Left colon (tissue), 2 donors: ENCODE data around the gene CCHCR1. TPM values are rescaled to one million over a fixed set of nuclear protein-coding genes. Genes with fewer than 3 reads are reported as not detected.
A peak's percentile ranks its signal among the peaks of the same experiment; 100 is the strongest.
"Not testable (repeated sequence)": the region's sequence is repeated elsewhere in the genome, so short reads cannot be mapped to it uniquely, and the experiment has no call there.

ENCODE experiments used
- ATAC-seq: fragments of 200-7000 bp; cut with Tn5 transposase; one replicate; pipeline ENCODE4 v1.9.1; 2020; ENCODE audit warnings: mild to moderate bottlenecking, moderate library complexity
- DNase-seq, 2 donors: peaks; one replicate each; pipeline ENCODE4 v3.0.0-alpha.2; 2020
- intact Hi-C, 2 donors: fragments of 100-400 bp; cut with DNase I in 1 of 2; cut with micrococcal nuclease in 1 of 2; formaldehyde crosslinking; loops; one replicate each; pipeline versions ENCODE4 v1.11.2 to v1.14.0; 2022; cut with DNase I, micrococcal nuclease
- long read RNA-seq: library from polyadenylated mRNA; unstranded; transcript quantifications from one replicate; pipeline ENCODE4 v2.0.0, GENCODE V29; 2021
- total RNA-seq, 2 donors: library from RNA; stranded (reverse); fragmentation: NEBNext Ultra II Directional; extraction: Animal tissue kit (Norgen Biotek cat#: 25700); gene quantifications; one replicate each; pipeline ENCODE4 v1.2.1, GENCODE V29; 2021
- donor health status: DM: no; HTN: no; CAD: no.
- donor health status: DM: yes; HTN: yes; CAD: no.

The CCHCR1 gene, protein sequence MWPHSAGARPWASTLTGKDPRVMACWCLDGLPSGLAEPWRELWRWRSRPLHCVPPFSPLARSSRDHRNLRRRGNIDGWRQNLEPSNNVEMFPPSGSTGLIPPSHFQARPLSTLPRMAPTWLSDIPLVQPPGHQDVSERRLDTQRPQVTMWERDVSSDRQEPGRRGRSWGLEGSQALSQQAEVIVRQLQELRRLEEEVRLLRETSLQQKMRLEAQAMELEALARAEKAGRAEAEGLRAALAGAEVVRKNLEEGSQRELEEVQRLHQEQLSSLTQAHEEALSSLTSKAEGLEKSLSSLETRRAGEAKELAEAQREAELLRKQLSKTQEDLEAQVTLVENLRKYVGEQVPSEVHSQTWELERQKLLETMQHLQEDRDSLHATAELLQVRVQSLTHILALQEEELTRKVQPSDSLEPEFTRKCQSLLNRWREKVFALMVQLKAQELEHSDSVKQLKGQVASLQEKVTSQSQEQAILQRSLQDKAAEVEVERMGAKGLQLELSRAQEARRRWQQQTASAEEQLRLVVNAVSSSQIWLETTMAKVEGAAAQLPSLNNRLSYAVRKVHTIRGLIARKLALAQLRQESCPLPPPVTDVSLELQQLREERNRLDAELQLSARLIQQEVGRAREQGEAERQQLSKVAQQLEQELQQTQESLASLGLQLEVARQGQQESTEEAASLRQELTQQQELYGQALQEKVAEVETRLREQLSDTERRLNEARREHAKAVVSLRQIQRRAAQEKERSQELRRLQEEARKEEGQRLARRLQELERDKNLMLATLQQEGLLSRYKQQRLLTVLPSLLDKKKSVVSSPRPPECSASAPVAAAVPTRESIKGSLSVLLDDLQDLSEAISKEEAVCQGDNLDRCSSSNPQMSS
- 10 to 100 TPM; 24.3 to 39.0 TPM for total RNA-seq
- long read RNA-seq, transcript CCHCR1-201 (18 exons, 2,625 nt): major isoform, 33 of 78 reads
- long read RNA-seq, partial matches to known transcripts: 22 of 78 reads
- long read RNA-seq, other reads (novel, unspliced or antisense): 23 of 78 reads

DNA sequence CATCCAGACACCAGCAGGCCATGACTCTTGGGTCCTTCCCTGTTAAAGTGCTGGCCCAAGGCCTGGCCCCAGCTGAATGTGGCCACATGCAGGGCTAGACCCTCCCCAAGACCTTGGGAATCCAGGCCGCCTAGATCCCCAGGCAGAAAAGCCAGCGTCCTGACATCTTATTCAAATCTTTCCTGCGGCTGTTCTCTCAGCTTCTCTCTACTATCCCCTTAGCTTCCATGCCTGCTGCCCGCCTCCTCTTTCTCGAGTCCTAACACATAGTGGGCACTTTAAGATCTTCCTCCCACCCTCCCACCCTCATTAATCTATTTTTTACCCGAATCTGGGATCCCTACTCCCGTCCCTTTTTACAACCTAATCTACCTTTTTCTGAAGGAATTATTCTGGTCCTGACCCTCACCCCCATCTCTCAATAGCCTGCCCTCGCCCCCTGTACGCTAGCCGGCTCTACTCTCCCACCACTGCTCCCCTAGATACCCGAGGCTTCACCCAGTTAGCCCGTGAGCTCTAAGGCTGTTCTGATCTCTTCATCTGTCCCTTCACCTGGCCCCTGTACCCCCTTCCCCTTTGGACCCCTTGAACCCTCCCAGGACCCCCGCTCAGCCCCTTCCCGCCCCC, at the start of gene CCHCR1:
Gene CCHCR1, minus strand, starts transcription at position 290 of the 627 bp plus-strand sequence. Its CDS starts 202 bp downstream, at position 88.
- intact Hi-C loops: no loop called here
- ATAC-seq (peak; percentile 29), DNase-seq (no peak)

DNA sequence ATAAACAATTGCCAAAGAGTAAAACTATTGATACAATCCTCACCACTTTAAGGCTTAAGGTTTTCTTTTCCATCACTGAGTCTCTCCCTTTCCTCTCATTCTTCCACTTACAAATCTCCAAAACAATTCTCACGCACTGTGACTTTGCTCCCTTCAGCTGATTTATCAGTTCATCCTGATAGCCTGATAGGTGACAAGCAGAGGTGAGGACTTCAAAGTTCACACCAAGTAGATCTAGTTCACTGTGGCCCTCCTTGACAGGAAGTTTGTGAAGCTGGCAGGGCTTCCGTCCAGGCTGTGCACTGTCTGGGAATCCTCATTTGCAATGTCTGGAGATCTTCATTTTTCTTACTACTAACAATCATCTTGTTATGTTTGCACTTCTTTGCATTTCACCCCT, 48.0 kb upstream of the CCHCR1 start:
- intact Hi-C loops: no loop called here
- DNase-seq (no peak), ATAC-seq (no peak)

GRCh38 chr6:31204751-31205145, 47.1 kb upstream of the CCHCR1 start:
- intact Hi-C loops: no loop called here
- DNase-seq: no peak
- ATAC-seq: no peak

DNA sequence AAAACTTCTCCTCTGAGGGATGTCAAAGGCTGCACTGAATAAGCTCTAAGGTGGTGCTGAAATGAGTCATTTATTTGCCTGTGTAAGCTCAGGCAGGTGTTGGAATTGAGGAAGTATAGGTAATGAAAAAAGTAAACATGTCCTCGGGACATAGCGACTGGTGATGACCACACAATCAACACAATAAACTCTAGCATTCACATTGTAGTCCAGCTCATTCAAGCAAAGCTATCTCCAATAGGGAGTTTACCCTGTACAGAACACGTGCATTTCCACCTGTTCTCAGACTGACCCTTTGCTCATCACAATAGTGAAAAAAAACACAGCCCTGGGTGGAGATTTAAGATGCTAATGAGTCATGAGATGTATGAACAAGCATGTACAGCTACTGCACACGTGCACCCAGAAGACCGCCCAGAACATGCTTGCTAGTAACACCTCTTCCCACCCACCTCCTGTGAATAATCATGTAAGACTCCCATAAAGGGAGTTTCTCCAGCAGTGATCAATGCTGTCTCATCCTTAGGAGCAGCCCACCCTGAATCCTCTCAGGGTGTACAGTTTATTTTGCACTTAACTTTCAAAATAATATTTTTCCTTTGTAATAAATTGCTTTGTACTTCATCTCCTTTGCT, 45.9 kb upstream of the CCHCR1 start:
- intact Hi-C loops: no loop called here

DNA sequence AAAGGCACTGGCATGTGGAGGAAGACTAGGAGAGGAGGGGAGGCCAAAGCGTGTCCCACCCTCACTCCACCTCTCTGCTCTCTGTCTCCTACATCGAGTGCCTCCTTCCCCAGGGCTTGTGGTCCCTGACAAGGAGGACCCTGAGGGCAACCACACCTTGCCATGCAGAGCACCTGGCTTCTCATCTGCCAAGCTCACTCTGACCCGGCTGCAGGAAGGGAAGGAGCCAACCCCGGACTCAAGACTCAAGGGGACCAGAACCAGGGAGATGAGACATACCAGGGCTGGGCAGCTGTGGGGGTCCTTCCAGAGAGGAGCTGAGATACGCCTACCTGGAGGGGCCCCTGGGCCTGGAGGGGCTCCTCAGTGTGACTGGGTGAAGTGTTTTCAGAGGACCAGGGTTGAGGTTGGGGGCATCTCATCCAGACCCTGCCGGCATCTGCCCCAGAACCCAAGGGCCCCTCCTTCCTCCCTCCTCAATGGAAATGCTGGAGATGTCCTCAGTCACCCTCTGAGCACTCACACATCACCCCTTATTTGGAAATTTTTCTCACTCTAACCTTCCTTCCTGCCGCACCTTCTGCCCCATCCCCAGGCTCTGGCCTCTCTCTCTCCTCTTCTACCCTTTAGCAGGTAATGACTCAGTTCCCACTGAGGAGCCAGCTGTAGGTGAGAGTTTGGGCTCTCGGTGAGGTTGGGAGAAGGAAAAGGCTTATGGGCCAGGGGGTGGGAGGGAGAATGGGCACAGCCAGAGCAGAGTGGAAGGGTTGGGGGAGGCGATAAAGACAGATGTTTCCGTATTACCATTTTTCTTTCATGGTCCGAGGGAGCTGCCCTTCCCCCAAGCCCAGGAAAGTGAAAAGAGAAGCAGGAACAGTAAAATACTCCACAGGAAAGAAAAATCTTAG, 44.9 kb upstream of the CCHCR1 start:
- peak; percentile 7 for ATAC-seq
- DNase-seq: no peak
- intact Hi-C loops: no loop called here

More for the DNA sequence above, 45.9 kb upstream of the CCHCR1 start:
- ATAC-seq: peak; percentile 84
- peak in 1 of 2 donors; percentile 70 for DNase-seq

DNA sequence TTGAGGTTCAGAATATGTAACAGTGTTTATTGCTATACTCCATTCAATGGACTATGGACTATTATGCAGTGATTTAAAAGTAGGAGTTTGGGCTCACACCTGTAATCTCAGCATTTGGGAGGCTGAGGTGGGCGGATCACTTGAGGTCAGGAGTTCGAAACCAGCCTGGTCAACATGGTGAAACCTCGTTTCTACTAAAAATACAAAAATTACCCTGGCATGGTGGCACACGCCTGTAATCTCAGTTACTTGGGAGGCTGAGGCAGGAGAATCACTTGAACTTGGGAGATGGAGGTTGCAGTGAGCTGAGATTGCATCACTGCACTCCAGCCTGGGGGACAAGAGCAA, 41.5 kb upstream of the CCHCR1 start:
- intact Hi-C loops: loop anchor here in 1 of 2 donors (5.0 kb wide), 1 partner anchor 168 kb away; no protein-coding TSS in a partner anchor
- not testable (repeated sequence) for ATAC-seq, DNase-seq

- intact Hi-C loops: loop anchor here (2.0 to 5.0 kb wide), 2 partner anchors 163 to 170 kb away; no protein-coding TSS in a partner anchor
- peak; percentile 84 for ATAC-seq
- DNase-seq: peak; percentile 93 to 96
These were observed 40.1 kb upstream of the CCHCR1 start for GRCh38 chr6:31197559-31198305.

- not testable (repeated sequence) for DNase-seq, ATAC-seq
- intact Hi-C loops: loop anchor here (2.0 to 5.0 kb wide), 2 partner anchors 164 to 171 kb away; no protein-coding TSS in a partner anchor
These were observed 38.8 kb upstream of the CCHCR1 start for GRCh38 chr6:31196251-31197022.

DNA sequence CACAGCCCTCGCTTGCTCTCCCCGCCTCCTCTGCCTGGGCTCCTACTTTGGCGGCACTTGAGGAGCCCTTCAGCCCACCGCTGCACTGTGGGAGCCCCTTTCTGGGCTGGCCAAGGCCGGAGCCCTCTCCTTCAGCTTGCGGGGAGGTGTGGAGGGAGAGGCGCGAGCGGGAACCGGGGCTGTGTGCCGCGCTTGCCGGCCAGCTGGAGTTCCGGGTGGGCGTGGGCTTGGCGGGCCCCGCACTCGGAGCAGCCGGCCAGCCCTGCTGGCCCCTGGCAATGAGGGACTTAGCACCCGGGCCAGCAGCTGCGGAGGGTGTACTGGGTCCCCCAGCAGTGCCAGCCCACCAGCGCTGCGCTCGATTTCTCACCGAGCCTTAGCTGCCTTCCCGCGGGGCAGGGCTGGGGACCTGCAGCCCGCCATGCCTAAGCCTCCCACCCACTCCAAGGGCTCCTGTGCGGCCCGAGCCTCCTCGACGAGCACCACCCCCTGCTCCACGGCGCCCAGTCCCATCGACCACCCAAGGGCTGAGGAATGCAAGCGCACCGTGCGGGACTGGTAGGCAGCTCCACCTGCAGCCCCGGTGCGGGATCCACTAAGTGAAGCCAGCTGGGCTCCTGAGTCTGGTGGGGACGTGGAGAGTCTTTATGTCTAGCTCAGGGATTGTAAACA, 37.8 kb upstream of the CCHCR1 start:
- intact Hi-C loops: loop anchor here in 1 of 2 donors (5.0 kb wide), 1 partner anchor 172 kb away; no protein-coding TSS in a partner anchor

GRCh38 chr6:31194061-31194834, 36.6 kb upstream of the CCHCR1 start:
- ATAC-seq: no peak
- DNase-seq: no peak
- intact Hi-C loops: loop anchor here in 1 of 2 donors (5.0 kb wide), 1 partner anchor 57 kb away; the partner anchor contains the start of gene PSORS1C2

More for the DNA sequence above, 37.8 kb upstream of the CCHCR1 start:
- not testable (repeated sequence) for ATAC-seq, DNase-seq

DNA sequence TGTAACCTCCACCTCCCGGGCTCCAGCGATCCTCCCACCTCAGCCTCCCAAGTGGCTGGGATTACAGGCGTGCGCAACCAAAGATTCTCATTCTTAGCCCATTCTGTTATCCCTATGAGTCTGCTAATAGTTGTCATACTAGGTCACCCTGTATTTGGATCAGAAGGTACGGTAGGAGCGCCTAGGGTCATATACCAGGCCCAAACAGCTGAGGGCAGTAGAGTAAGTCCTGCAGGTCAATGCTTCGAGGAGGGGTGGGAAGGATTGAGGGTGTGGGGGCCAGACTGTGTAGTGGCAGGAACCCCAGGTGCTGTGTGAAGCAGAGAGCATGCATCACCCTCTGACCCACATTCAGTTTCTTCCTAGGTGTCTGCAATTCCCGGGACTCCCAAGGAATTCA, 35.6 kb upstream of the CCHCR1 start:
- DNase-seq (peak in 1 of 2 donors; percentile 21), ATAC-seq (no peak)
- intact Hi-C loops: loop anchor here (2.0 to 5.0 kb wide), 2 partner anchors 56 kb away; partner anchors contain the start of gene PSORS1C2 (in 1 of the 2)

GRCh38 chr6:31192431-31193105, 35.0 kb upstream of the CCHCR1 start:
- ATAC-seq: peak; percentile 48
- intact Hi-C loops: loop anchor here (2.0 to 5.0 kb wide), 2 partner anchors 55 to 56 kb away; partner anchors contain the start of gene PSORS1C2 (in 1 of the 2)
- peak; percentile 65 to 84 for DNase-seq

GRCh38 chr6:31190488-31190887, 32.9 kb upstream of the CCHCR1 start:
- DNase-seq (no peak), ATAC-seq (no peak)
- intact Hi-C loops: loop anchor here in 1 of 2 donors (5.0 kb wide), 1 partner anchor 53 kb away; the partner anchor contains the start of gene PSORS1C2

- DNase-seq, intact Hi-C loops, ATAC-seq: not testable (repeated sequence)
These were observed 31.6 kb upstream of the CCHCR1 start for GRCh38 chr6:31189223-31189622.
